Gastroesophageal sphincter (tissue), 3 donors: ENCODE data around the gene CHD5.

Source experiments
- EP300 ChIP-seq: sonication (generic); formaldehyde crosslinking; IDR thresholded peaks from one replicate; pipeline ENCODE4 v1.6.1; 2017; ENCODE audit warnings: antibody characterized with exemption, mild to moderate bottlenecking
- POLR2A ChIP-seq, 2 donors: fragments of 450-650 bp; IDR thresholded peaks; one replicate each; pipeline ENCODE4 v1.6.1; 2017; ENCODE audit warnings: antibody characterized with exemption in 2 of 2, mild to moderate bottlenecking in 2 of 2, moderate library complexity in 1 of 2
- TF ChIP-seq, protein P1 (sequence below), 4 experiments: fragments of 200-600 bp in 2 of 4; fragments of 450-650 bp in 2 of 4; sonication (generic) in 1 of 4; IDR thresholded peaks; one replicate each; pipeline ENCODE4 v1.5.1; 2017 to 2019; ENCODE audit warnings: antibody characterized with exemption in 4 of 4, mild to moderate bottlenecking in 2 of 4, moderate library complexity in 2 of 4

DNA sequence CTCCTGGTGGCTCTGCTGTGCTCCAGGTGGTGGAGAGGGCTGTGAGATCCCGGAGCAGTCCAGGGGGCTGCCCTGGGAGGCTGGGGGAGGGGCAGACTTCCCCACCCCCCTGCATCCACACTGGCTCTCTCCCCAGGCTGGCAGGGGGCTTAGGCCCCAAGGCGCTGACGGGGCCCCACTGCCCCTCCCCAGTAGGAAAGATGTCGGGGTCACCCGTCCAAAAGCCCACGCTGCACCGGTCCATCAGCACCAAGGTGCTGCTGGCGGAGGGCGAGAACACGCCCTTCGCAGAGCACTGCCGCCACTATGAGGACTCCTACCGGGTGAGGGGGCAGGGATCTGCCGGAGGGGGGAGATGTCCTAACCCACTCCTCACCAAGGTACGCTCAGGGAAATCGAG, 31.6 kb upstream of the CHD5 start:
- TF ChIP-seq POLR2A (IDR thresholded peaks at IDR 0.05), result no peak
- no peak for TF ChIP-seq EP300
- TF ChIP-seq, protein P1, sequence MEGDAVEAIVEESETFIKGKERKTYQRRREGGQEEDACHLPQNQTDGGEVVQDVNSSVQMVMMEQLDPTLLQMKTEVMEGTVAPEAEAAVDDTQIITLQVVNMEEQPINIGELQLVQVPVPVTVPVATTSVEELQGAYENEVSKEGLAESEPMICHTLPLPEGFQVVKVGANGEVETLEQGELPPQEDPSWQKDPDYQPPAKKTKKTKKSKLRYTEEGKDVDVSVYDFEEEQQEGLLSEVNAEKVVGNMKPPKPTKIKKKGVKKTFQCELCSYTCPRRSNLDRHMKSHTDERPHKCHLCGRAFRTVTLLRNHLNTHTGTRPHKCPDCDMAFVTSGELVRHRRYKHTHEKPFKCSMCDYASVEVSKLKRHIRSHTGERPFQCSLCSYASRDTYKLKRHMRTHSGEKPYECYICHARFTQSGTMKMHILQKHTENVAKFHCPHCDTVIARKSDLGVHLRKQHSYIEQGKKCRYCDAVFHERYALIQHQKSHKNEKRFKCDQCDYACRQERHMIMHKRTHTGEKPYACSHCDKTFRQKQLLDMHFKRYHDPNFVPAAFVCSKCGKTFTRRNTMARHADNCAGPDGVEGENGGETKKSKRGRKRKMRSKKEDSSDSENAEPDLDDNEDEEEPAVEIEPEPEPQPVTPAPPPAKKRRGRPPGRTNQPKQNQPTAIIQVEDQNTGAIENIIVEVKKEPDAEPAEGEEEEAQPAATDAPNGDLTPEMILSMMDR (IDR thresholded peaks at IDR 0.05), result no peak
